Endometrial microvascular endothelial cells (primary cell): Measurements from ENCODE around the gene WDR36. TPM values are rescaled to one million over a fixed set of nuclear protein-coding genes. Genes with fewer than 3 reads are reported as not detected.

Source experiments
- in situ Hi-C: cut with HindIII; loops from 2 replicates; pipeline ENCODE4 v1.10.0; 2017; ENCODE audit warnings: low sequenced_read_pairs, low pct_unique_long_range_greater_than_20kb; ENCODE audit errors: inconsistent ontology term
- total RNA-seq: library from RNA; depleted of rRNA; stranded (reverse); fragments of >200 nt; gene quantifications from one replicate; pipeline ENCODE4 v1.2.3, GENCODE V29; 2015; ENCODE audit errors: inconsistent ontology term

The WDR36 gene
- total RNA-seq, 1 donor from 2014 or later: 43.3 TPM

DNA sequence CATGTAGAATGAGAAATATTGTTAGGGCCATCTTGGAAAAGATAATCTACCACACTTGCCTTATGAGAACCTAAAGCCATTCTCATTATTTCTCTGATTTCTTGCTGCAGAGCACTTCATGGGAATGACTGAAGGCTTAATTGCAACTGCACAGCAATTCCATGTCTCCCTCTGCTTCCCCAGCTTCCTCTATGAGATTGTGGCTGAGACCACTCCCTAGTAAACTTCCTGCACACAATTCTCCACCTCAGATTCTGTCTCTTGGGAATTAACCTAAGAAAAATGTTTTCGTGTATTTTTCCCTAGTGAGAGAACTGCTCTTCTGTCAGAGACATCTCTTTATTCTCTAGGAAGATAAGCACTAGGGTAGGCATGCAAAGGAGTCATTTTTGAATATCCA lies 76.5 kb downstream of the WDR36 start:
- in situ Hi-C loops: no loop called here

DNA sequence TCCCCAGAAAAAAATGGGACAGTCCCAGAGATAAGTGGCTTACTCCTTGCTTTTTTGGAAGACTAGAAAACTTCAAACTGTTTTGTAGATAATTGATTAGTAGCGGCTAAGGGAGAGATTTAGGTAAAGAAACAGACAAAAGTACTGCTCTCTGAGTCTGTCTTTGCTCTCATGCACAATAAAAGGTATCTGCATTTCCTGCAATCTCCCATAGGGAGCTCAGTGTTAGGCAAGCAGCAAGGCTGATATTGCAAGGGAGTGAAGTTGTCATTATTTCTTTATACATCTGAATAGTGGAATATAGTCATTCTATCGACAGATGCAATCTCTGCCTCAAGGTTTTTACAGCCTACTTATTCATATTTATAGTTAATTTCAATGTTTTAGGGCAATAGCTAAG lies 77.1 kb downstream of the WDR36 start:
- in situ Hi-C loops: no loop called here

DNA sequence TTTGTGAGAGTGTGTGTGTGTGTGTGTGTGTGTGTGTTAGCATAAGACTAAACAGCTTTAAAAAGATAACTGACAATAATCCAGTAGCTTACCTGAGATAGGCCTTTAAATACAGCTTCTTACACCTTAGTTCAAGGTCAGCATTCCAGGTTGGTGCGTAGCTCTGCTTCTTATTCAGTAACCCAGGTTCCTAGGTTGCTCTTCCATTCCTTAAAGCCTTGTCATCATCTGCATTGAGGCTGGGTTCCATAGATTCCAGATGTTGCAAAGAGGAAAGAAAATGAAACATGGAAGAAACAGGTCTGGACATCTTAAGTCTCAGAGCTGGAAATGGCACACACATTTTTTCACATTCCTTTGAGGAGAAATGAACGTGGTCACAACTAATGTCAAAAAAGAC lies 78.1 kb downstream of the WDR36 start:
- in situ Hi-C loops: no loop called here

- in situ Hi-C loops: no loop called here
These were observed 80.4 kb downstream of the WDR36 start for GRCh38 chr5:111172504-111172903.

DNA sequence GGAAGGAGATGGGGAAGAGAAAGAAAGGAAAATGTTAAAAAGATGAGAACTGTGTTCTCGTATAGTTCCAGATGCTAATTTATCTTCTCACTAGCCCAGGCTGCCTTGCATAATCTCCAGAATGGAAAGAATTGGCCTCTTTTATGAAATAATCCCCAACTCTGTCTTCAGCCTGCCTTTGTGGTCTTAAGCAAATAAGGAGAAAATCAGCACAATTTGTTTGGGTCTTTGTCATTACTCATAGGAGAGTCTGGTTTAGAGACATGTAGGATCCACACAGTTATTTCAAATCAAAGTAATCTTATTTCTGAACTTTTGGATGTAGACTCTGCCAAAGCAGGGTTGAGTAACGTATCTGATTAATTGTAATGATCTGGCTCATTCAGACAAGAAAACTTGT lies 81.3 kb downstream of the WDR36 start:
- in situ Hi-C loops: no loop called here

Other genes starting within 250 kb of the WDR36 start
- 0.19 TPM for gene TSLP, start 20.6 kb upstream of the WDR36 start, total RNA-seq
- gene CAMK4, start 132.0 kb downstream of the WDR36 start, total RNA-seq: 0.19 TPM